ENCODE results near the gene MID1. TPM values are rescaled to one million over a fixed set of nuclear protein-coding genes. Genes with fewer than 3 reads are reported as not detected.

Gene MID1
- total and polyA plus RNA-seq, 2 donors from 2014 or later, result 5.3 to 54.1 TPM

DNA sequence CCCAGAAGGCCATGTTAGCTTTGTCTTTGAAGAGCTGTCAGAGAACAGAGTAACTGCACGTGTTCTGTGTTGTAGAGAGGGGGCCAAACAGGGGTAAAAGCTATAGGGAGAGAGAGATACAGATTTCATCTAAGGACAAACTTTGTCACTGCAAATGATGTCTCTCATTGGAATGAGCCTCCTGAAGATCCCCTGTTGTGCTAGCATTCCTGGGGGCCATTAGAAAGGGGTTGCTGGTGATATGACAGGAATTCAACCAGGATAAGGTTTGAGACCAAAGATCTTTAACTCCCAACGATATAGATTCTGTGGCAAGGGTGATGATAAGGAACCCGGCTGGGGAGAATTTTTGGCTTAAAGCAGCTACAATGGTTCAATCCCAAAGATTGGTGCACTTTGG is 16.8 kb downstream of the MID1 start:
- no peak for FAIRE-seq
- Histone ChIP-seq H3K9me3 (ENCODE audit: control insufficient read depth in 2 of 3, insufficient read depth in 1 of 3, low read length in 3 of 3) (no peaks in the 10 kb centered on the region), H3K4me3 (ENCODE audit: low read length in 3 of 3) (no peak overlapping the region), H3K36me3 (ENCODE audit: control insufficient read depth in 2 of 3, insufficient read depth in 3 of 3, low read length in 3 of 3) (no peaks in the 10 kb centered on the region), H3K27ac (ENCODE audit: low read depth in 2 of 2, low read length in 2 of 2) (no peak overlapping the region), H3K9ac (ENCODE audit: low read length in 3 of 3) (no peak overlapping the region), H3K27me3 (ENCODE audit: control insufficient read depth, insufficient read depth, low read length) (no peaks in the 10 kb centered on the region), H3K4me1 (ENCODE audit: control insufficient read depth in 2 of 3, insufficient read depth in 2 of 3, low read depth in 1 of 3, low read length in 3 of 3) (no peaks in the 10 kb centered on the region)
- intact Hi-C loops (cut with DNase I), result no loop called here
- TF ChIP-seq, protein P1, sequence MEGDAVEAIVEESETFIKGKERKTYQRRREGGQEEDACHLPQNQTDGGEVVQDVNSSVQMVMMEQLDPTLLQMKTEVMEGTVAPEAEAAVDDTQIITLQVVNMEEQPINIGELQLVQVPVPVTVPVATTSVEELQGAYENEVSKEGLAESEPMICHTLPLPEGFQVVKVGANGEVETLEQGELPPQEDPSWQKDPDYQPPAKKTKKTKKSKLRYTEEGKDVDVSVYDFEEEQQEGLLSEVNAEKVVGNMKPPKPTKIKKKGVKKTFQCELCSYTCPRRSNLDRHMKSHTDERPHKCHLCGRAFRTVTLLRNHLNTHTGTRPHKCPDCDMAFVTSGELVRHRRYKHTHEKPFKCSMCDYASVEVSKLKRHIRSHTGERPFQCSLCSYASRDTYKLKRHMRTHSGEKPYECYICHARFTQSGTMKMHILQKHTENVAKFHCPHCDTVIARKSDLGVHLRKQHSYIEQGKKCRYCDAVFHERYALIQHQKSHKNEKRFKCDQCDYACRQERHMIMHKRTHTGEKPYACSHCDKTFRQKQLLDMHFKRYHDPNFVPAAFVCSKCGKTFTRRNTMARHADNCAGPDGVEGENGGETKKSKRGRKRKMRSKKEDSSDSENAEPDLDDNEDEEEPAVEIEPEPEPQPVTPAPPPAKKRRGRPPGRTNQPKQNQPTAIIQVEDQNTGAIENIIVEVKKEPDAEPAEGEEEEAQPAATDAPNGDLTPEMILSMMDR (IDR thresholded peaks at IDR 0.05; ENCODE audit: borderline replicate concordance, extremely low read depth, insufficient read depth), result no peak
- DNase-seq, result no peak

DNA sequence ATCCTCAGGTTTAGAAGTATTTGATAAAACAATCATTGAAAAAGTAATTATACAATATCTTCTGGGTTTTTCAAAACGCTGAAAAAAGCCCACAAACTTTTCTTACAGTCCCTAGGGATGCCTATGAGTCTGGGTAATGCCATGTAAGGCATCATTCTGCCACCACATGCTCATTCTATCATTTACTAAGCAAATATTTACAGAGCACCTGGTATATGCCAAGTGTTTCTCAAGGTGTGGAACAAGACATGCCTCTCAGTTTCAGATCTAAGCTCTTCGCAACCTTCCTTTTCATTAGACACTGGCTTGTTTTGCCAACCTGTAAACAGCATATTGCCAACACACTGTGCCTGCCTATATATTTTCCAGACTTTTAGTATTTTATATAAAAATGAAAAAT is 17.7 kb downstream of the MID1 start:
- Histone ChIP-seq H3K36me3 (ENCODE audit: control insufficient read depth in 2 of 3, insufficient read depth in 3 of 3, low read length in 3 of 3) (no peaks in the 10 kb centered on the region), H3K4me1 (ENCODE audit: control insufficient read depth in 2 of 3, insufficient read depth in 2 of 3, low read depth in 1 of 3, low read length in 3 of 3) (peaks cover 0 to 4% (median 0%) of the 10 kb centered on the region in 3 donors), H3K9me3 (ENCODE audit: control insufficient read depth in 2 of 3, insufficient read depth in 1 of 3, low read length in 3 of 3) (no peaks in the 10 kb centered on the region), H3K27me3 (ENCODE audit: control insufficient read depth, insufficient read depth, low read length) (no peaks in the 10 kb centered on the region), H3K9ac (ENCODE audit: low read length in 3 of 3) (no peak overlapping the region), H3K4me3 (ENCODE audit: low read length in 3 of 3) (no peak overlapping the region), H3K27ac (ENCODE audit: low read depth in 2 of 2, low read length in 2 of 2) (no peak overlapping the region)
- TF ChIP-seq, protein P1 (IDR thresholded peaks at IDR 0.05; ENCODE audit: borderline replicate concordance, extremely low read depth, insufficient read depth), result no peak
- FAIRE-seq, result no peak
- DNase-seq, result no peak
- intact Hi-C loops (cut with DNase I), result no loop called here

DNA sequence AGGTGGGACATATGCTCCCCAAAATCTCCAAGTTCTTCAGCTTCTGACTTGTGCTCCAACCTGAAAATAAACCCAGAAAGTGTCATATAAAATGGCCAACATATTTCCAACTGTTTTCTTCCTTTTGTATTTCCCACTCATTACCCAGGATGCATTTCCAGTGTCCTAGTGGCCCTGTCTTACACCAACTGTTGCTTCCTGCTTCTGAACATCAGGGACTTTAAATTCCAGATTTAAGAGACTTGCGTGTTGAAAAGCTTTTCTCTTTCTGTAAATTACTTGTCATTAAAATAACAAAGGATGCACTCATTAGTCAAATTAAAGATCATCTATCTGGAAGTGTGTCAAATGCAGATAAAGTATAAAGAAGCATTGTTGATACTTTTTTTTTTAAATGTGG is 19.9 kb downstream of the MID1 start:
- TF ChIP-seq, protein P1 (IDR thresholded peaks at IDR 0.05; ENCODE audit: borderline replicate concordance, extremely low read depth, insufficient read depth), result no peak
- no peak overlapping the region for H3K27ac ChIP-seq (ENCODE audit: low read depth in 2 of 2, low read length in 2 of 2)
- FAIRE-seq (no peak), DNase-seq (no peak)
- H3K4me3 ChIP-seq (ENCODE audit: low read length in 3 of 3), result no peak overlapping the region
- intact Hi-C loops (cut with DNase I), result no loop called here
- no peaks in the 10 kb centered on the region for H3K9me3 ChIP-seq (ENCODE audit: control insufficient read depth in 2 of 3, insufficient read depth in 1 of 3, low read length in 3 of 3)
- peaks cover 0 to 4% (median 0%) of the 10 kb centered on the region in 3 donors for H3K4me1 ChIP-seq (ENCODE audit: control insufficient read depth in 2 of 3, insufficient read depth in 2 of 3, low read depth in 1 of 3, low read length in 3 of 3)
- H3K27me3 ChIP-seq (ENCODE audit: control insufficient read depth, insufficient read depth, low read length), result no peaks in the 10 kb centered on the region
- H3K9ac ChIP-seq (ENCODE audit: low read length in 3 of 3), result no peak overlapping the region
- H3K36me3 ChIP-seq (ENCODE audit: control insufficient read depth in 2 of 3, insufficient read depth in 3 of 3, low read length in 3 of 3), result no peaks in the 10 kb centered on the region

DNA sequence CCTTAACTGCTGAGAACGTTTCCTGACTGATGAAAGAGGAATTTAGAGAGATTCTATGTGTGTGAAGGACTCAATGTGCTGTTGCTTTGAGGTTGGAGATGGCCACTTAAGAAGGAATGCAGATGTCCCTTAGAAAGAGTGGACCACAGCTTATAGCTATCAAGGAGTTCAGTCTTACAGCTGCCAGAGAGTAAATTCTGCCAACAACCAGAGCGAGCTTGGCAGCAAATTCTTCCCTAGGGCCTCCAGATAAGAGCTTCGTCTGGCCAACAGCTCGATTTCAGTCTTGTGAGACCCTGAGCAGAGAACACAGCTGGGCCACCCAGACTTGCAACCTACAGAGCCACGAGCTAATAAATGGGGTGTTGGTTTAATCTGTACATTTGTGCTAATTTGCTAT is 21.8 kb downstream of the MID1 start:
- H3K9ac ChIP-seq (ENCODE audit: low read length in 3 of 3), result no peak overlapping the region
- no peaks in the 10 kb centered on the region for H3K9me3 ChIP-seq (ENCODE audit: control insufficient read depth in 2 of 3, insufficient read depth in 1 of 3, low read length in 3 of 3)
- FAIRE-seq, result no peak
- H3K36me3 ChIP-seq (ENCODE audit: control insufficient read depth in 2 of 3, insufficient read depth in 3 of 3, low read length in 3 of 3), result no peaks in the 10 kb centered on the region
- peaks cover 0 to 4% (median 0%) of the 10 kb centered on the region in 3 donors for H3K4me1 ChIP-seq (ENCODE audit: control insufficient read depth in 2 of 3, insufficient read depth in 2 of 3, low read depth in 1 of 3, low read length in 3 of 3)
- H3K4me3 ChIP-seq (ENCODE audit: low read length in 3 of 3), result no peak overlapping the region
- H3K27ac ChIP-seq (ENCODE audit: low read depth in 2 of 2, low read length in 2 of 2), result no peak overlapping the region
- DNase-seq, result no peak
- no peaks in the 10 kb centered on the region for H3K27me3 ChIP-seq (ENCODE audit: control insufficient read depth, insufficient read depth, low read length)
- intact Hi-C loops (cut with DNase I), result no loop called here
- TF ChIP-seq, protein P1 (IDR thresholded peaks at IDR 0.05; ENCODE audit: borderline replicate concordance, extremely low read depth, insufficient read depth), result no peak
